Ecto neural progenitor cell (in vitro differentiated cells): ENCODE data around the gene ZNF324B.
"Not testable (repeated sequence)": the region's sequence is repeated elsewhere in the genome, so short reads cannot be mapped to it uniquely, and the experiment has no call there.

Experiments
- DNase-seq: peaks from one replicate; pipeline ENCODE4 v3.0.0-alpha.2; 2018; ENCODE audit warnings: low spot score

ZNF324B gene

DNA sequence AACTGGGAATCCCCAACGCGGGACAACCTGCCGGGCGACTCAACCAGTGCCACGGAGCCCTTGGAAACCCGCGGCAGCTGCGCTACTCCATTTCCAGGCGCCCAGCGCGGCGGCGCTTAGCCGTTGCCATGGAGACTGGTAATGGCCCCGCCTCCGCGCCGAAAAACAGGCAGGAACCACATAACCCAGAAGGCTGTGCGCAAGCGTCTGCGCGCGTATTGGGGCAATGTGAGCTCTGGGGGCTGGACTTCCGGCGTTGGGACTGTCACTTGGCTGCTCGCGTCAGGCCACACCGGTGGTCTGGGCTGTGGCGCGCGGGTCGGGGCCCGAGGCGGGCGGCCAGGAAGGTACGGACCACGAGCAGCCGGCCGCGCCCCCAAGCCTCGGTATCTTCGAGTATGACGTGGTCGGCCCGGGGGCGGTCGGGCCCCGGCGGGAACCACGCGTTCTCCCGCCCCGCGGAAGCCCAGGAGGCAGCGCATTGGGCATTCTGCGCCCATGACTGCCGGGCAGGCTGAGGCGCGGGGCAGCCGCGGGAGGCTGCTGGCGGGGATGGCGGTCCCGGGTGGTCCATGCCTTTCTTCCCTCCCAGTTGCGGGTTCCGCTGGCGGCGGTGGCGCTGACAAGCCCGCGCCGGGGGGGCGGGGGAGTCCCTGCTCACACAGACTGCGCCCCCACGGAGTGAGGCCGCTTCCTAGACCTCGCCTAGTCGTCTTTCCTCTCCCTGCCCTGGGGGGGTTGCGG lies at the start of gene ZNF324B:
TSS of gene ZNF324B (plus strand) at position 265 of the 744 bp plus-strand sequence. CDS start 2,080 bp downstream, outside the sequence.
- DNase-seq: peak; percentile 97

DNA sequence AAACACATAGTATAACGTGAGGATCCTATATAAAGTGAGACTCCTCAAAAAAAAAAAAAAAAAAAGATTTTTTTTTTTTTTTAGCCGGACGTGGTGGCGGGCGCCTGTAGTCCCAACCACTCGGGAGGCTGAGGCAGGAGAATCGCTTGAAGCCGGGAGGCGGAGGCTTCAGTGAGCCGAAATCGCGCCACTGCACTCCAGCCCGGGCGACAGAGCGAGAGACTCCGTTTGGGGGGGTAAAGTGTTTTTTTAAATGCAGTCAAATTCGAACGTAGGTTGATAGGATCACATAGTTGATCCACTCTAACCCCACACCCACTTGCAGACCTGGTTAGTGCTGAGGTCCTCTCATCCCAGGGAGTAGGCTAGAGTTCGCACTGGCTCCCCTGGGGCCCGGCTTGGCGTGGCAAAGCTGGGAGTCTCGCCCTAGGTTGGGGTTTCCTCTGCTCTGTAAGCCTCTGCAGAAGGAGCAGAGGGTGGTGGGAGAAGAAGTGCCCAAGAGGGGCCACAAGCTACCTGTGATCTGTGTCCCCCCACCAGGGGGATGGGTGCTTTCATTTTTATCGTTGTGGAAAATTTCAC lies 49.5 kb upstream of the ZNF324B start:
- peak; percentile 48 for DNase-seq

DNA sequence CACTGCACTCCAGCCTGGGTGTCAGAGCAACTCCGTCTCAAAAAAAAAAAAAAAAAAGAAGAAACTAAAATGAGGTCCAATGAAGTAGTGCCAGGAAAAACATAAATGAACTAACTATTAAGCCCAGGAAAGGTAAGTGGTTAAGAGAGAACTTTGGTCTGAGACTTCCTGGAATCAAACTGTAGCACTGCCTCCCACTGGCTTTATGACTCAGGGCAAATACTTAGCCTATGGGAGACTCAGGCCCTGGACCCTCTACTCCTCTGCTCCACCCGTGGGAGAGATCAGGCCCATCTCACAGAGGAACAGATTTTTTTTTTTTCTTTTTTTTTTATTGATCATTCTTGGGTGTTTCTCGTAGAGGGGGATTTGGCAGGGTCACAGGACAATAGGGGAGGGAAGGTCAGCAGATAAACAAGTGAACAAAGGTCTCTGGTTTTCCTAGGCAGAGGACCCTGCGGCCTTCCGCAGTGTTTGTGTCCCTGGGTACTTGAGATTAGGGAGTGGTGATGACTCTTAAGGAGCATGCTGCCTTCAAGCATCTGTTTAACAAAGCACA lies 47.4 kb upstream of the ZNF324B start:
- not testable (repeated sequence) for DNase-seq

DNA sequence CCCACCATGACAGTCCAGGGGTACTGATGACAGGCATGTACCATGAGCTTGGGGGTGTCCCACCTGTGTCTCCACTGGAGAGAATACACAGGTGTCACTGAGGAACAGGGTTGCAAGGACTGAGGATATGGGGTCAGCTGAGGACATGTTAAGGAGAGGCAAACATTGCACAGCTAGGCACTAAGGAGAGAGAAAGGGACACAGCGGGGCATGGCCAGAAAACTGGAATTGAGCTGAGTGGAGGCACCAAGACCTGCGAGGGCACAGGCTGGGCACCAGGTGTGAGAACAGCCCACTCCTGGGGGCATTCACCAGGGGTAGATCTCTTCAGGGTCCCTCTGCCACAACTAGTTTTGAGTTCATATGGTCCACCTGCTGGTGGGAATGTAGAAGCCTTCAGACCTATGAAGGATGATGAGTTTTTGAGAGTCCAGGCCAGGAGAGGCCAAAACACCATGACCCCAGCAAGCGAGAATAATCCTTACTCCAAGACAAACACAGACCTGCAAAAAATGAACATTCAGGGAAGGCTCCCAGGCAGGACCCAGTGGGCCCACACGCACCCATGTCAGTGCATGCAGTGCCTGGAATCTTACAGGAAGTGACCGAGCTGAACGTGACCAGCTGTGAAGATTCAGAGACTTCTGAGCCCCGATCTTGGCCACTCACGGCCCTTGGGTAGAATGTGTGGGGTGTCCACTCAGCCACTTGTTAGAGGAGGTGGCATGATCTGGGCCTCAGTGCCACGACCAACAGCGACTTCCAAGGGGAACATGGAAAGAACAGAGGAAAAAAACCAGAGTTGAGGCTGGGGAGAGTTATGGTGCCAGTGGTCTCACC lies 44.4 kb upstream of the ZNF324B start:
- DNase-seq: peak; percentile 49

DNA sequence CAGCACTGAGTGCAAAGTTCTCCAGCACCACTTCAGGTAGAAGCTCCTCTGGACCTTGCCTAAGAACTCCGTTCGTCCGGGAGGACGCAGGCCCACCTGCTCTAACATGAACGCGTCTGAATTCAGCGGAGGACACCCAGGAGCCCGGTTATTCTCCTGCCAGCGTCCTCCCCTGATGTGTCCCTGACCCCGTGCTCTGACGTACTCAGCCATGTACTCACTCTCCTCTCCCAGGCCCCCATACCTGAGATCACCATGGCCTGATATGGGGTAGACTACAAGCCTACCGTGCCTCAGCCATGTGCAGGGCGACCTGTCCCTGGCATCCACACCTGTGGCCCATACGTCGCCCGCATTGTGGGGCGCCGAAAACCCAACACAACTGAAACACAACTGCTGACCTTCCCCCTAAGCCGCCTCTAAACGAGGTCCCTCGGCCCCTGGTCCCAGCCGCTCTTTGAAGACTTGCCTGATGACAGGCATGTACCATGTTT lies 43.7 kb upstream of the ZNF324B start:
- no peak for DNase-seq

DNA sequence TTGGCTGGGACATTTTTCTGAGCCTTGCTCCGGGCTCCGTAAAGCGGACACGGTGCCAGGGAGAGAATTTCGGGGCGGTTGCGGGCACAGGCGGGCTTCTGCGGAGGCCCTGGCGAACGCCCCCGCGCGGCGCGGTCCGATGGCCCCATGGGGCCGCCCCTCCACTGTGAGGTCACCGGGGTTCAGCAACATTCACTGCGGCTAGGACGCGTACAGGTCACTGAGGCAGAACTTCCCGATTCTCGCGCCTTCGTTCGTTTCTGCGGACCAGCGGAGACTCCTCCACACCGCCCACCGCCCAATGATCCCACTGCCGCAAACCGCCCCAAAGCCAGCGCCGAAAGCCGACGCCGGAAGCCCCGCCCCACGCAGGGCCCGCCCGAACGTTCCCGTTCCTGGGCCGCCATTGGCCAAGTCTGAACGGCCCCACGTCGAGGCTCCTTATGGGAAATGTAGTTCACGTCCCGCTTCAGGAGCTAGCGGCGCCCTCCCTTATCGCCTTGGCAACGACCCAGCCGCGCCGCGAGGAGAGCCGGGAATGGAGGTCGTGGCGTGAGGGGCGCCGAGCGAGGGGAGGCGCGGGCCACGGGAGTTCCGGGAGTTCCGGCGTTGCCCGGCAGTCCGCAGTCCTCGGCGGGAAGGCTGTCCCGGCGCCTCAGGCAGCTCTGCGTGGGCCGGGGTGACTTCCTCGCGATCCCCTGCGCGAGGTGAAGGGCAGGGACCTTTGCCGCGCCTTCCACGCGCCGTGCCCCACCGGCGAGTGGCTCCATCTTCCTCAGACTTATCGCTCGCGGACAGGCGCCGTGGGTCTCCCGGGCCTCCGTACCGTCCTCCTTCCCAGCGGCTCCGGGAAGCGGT lies 43.0 kb upstream of the ZNF324B start, which contains the start of gene ZNF584:
TSS of gene ZNF584 (plus strand) at position 498 of the 858 bp plus-strand sequence. CDS start 499 bp downstream, outside the sequence.
- peak; percentile 98 for DNase-seq

DNA sequence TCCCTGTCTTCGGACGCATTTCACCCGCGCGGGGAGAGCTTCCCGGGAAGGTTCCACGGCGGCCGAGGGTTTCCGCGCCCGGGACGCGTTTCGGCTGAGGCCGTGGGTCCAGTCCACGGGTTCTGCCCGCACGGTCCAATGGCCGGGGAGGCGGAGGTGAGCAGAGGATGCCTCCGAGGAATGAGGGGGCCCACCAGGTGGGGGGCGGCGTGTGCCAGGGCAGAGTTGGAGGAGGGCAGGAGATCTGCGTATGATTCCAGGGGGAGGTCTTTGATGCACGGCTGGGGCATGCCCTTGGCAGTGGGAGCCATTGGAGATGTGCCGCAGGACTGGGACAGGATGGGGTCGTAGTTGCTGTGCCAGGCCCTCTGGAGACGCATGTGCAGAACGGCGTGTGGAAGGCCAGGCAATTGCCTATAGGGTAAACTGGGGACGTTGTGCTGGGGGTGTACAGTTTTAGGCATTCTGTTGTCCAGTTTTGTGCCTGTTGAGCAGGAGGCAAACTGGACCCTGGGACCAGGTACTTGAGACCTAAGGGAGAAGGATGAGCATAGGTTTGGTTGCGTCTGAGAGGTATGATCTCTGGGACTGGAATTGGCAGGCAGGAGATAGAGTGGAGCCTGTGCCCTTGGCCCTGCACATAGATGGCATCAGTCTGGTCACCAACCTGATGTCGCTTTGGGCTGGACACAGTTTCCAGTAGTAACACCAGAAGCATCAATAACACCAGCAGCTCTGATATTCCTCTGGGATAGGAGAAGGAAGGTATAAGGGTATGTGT lies 42.2 kb upstream of the ZNF324B start:
- DNase-seq: peak; percentile 53

DNA sequence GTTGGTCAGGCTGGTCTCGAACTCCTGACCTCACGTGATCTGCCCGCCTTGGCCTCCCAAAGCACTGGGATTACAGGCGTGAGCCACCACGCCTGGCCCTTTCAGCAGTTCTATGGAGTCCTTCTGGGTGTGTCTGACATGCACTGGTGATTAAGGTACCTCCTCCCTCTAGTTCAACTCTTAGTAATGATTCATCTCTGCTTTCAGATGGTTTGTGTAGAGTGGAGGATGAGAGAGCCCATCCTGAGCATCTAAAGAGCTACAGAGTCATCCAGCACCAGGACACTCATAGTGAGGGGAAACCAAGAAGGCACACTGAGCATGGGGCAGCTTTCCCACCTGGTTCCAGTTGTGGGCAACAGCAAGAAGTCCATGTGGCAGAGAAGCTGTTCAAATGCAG lies 34.8 kb upstream of the ZNF324B start:
- DNase-seq: no peak

DNA sequence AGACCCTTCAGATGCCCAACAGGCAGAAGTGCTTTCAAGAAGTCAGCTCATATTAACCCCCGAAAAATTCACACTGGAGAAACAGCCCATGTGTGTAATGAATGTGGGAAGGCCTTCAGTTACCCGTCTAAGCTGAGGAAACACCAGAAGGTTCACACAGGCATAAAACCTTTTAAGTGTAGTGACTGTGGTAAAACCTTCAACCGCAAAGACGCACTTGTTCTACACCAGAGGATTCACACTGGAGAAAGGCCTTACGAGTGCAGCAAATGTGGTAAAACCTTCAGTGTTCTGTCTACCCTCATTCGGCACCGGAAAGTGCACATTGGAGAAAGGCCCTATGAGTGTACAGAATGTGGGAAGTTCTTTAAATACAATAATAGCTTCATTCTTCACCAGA lies 34.4 kb upstream of the ZNF324B start:
- DNase-seq: no peak

DNA sequence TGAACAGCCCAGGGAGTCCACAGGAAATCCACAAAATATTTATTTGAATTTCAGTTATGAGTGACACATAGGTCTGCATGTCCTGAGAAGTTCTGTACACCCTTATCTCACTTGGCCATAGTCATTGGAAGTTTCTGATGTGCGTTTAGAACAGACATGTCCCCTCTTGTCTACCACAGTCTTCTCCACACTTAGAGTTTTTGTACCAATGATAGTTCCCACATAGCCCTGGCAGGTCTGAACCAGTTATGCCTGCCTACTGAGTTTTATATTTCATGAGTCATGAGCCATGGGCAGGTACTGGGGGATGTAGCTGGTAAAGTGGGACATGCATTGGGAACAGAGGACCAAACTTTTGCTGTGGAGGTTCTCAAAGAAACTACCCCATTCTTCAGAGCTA lies 22.8 kb upstream of the ZNF324B start:
- no peak for DNase-seq

DNA sequence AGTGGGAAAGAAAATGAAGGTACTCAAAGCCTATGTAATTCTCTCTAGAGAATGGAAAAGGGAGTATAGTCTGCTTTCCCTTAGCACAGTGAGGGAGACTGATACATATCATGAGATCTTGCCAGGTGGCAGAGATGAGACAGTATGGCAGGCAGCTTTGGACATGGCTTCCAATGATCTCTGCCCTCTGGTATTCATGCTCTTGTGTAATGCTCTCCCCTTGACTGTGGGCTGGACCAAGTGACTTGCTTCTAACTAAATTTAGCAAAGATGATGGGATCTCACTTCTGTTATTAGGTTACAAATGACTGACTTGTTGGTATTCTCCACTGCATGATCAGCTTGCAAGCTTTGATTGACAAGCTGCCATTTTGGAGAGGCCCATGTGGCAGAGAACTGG lies 21.7 kb upstream of the ZNF324B start:
- no peak for DNase-seq

DNA sequence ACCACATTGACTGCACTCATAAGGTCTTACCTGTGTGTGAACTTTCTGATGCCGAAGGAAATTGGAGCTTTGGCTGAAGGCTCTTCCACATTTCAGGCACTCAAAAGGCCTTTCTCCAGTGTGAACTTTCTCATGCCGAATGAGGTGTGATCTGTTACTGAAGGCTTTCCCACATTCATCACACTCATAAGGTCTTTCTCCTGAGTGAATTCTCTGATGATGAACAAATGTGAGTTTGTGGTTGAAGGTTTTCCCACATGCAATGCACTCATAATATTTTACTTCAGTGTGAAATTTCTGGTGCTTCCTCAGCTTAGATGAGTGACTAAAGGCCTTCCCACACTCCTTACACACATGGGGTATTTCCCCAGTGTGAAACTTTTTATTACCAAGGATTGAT lies 17.2 kb upstream of the ZNF324B start:
- no peak for DNase-seq

DNA sequence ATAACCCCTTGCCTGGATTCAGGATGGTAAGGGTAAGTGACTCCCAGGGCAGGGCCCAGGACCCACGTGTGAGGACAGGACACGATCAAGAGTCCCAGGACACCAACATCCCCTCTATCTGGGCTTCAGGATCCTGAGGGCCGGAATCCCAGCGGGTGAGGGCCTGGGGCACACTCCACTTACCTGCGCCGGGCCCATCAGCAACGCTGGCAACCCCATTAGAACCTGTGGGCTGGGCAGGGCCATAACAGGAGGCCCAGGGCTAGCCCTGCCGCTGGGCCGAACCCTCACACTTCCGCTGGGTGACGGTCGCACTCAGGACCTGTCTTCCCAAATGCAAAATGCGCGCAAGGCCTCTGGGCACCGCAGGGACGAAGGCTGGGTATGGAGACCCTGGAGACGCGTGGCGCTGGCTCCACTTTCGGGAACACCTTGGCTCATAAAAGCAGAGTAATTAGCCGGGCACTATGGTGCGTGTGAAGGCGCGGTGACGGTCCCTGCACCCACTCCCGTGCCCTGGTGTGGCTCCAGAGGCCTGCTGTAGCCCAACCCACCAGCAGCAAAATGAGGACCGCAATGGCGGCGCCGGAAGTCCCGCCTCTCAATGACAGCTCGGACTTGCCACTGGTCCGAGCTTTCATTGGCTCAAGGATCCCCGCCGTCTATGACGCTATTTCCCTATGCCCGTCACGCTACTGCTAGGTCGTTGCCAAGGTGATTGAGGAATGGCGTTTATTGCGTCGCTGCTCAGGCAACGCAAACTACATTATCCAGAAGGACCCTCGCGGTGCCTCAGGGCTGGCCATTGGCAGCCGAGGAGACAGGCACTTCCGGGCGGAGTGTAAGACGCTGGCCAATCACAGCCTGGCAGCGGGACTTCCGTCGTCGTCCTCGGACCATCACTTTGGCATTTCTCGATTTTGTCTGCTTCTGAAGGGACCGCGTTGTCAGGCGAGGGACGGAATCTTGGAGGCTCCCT lies 11.6 kb upstream of the ZNF324B start, which contains the start of gene ZNF132:
TSS of gene ZNF132 (minus strand) at position 578 of the 979 bp plus-strand sequence. CDS start at position 246, 332 bp downstream.
- peak; percentile 60 for DNase-seq

DNA sequence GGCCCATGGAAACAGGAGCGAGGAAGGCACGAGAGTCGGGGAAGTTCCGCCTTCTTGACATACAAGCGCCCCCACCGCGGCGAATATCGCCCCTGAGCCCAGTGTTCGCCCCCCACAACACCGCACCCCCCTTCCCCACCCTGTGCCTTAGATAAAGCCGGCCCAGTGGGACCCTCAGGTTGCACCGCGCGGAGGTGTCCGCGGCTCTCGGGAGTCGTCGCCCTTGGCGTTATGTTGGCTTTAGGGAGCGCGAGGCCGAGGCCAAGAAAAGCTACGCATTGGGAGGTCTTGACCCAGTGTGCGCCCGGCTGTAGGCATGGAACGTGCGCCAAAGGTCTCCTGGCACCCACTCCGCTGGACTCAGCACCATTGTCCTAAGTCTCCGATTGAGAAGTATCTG lies 10.9 kb upstream of the ZNF324B start:
- DNase-seq: no peak

DNA sequence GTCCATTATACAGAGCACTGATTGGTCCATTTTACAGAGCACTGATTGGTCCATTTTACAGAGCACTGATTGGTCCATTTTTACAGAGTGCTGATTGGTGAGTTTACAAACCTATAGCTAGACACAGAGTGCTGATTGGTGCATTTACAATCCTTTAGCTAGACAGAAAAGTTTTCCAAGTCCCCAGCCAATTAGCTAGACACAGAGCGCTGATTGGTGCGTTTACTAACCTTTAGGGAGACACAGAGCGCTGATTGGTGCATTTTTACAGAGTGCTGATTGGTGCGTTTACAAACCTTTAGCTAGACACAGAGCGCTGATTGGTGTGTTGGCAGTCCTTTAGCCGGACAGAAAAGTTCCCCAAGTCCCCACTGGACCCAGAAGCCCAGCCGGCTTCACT lies 8.4 kb upstream of the ZNF324B start:
- not testable (repeated sequence) for DNase-seq

DNA sequence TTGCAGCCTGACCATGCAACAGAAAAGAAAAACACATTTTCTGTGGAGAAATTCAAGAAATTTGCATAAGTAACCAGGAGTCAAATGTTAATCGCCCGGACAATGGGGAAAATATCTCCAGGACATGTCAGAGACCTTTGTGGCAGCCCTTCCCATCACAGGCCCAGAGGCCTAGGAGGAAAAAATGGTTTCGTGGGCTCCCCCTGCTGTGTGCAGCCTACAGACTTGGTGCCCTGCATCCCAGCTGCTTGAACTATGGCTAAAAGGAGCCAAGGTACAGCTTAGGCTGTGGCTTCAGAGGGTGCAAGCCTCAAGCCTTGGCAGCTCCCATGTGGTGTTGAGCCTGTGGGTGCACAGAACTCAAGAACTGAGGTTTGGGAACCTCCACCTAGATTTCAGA lies 2.6 kb upstream of the ZNF324B start:
- not testable (repeated sequence) for DNase-seq

DNA sequence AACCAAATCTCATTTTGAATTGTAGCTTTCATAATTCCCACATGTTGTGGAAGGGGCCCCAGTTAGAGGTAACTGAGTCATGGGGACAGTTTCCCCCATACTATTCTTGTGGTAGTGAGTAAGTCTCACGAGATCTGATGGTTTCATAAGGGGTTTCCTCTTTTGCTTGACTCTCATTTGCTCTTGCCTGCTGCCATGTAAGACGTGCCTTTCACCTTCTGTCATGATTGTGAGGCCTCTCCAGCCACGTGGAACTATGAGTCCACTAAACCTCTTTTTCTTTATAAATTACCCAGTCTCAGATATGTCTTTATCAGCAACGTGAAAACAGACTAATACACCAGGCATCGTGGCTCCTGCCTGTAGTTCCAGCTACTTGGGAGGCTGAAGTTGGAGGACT lies 1.4 kb upstream of the ZNF324B start:
- not testable (repeated sequence) for DNase-seq

DNA sequence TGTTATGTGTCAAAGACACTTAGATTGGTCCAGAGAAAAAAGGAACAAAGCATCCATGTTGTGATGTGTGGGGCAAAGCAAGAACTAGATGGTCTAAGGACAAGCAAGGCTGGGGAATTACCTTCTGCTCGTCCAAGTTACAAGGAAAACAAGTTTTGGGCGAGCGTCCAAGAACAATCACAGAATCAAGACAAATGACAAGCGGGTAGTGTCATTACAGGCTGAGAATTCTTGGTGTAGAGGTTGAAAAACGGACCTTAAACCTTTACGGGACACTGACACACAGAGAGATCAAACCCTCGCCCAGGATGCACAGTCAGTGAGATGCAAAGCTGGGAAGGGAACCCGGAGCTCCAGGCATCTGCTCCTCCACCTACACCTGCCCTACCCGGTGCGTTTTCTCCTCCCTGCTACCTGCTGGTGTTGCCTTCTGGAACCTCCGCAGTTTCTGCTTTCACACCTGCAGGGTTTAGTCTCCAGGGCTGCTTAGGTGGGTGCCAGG lies 515 bp upstream of the ZNF324B start:
- DNase-seq: no peak

DNA sequence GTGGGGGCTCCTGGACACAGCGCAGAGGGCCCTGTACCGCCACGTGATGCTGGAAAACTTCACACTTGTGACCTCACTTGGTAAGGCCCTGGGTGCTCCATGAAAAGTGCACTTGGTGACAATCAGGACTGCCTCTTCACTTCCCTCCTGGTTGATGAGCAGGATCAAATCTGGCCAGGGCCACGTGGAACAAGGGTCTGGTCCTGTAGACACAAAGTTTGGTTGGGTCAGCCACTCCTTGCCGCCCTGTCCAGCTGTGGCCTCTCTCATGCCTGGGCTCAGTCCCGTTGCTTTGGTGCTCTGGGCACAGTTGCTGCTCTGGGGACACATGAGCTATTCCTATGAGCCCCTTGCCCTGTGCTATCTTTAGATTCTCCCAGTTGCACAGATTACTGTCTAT lies 2.3 kb downstream of the ZNF324B start:
- no peak for DNase-seq
